OCI-LY3 (cell line): Measurements from ENCODE around the gene EPHB6.
A peak's percentile ranks its signal among the peaks of the same experiment; 100 is the strongest.

Source experiments
- H2AFZ ChIP-seq: fragments of 200-600, 300-600 bp; shearing (Covaris generic); 2 replicates; pipeline ENCODE4 v1.6.0; 2014; ENCODE audit warnings: antibody characterized with exemption, low read depth, low read length
- H3K27ac ChIP-seq: fragments of 200-600, 300-600 bp; sonication (generic); 2 replicates; pipeline ENCODE4 v1.5.1; 2014; ENCODE audit warnings: mild to moderate bottlenecking, low read length, moderate library complexity, mixed read lengths
- H3K27me3 ChIP-seq: fragments of 200-600, 300-600 bp; sonication (generic); 2 replicates; pipeline ENCODE4 v1.6.1; 2014; ENCODE audit warnings: low read depth, low read length, mixed read lengths
- H3K36me3 ChIP-seq: fragments of 200-600, 300-600 bp; sonication (generic); replicated peaks from 2 replicates; pipeline ENCODE3; 2014; ENCODE audit warnings: low read depth, low read length, mixed read lengths
- H3K4me1 ChIP-seq: fragments of 300-600, 200-600 bp; sonication (generic); 2 replicates; pipeline ENCODE4 v1.6.1; 2014; ENCODE audit warnings: low read length, mixed read lengths
- H3K4me2 ChIP-seq: fragments of 200-600, 300-600 bp; sonication (generic); 2 replicates; pipeline ENCODE4 v1.6.1; 2014; ENCODE audit warnings: low read length, mixed read lengths
- H3K4me3 ChIP-seq: fragments of 300-600, 200-600 bp; sonication (generic); 2 replicates; pipeline ENCODE4 v1.5.1; 2014; ENCODE audit warnings: antibody characterized with exemption, mild to moderate bottlenecking, low read length, moderate library complexity
- H3K79me2 ChIP-seq: fragments of 300-600, 200-600 bp; shearing (Covaris generic); 2 replicates; pipeline ENCODE4 v1.6.1; 2014; ENCODE audit warnings: mild to moderate bottlenecking, low read length, mixed read lengths
- H3K9ac ChIP-seq: fragments of 300-600, 200-600 bp; shearing (Covaris generic); 2 replicates; pipeline ENCODE4 v1.6.0; 2014; ENCODE audit warnings: mild to moderate bottlenecking, low read length, moderate library complexity
- H3K9me3 ChIP-seq: fragments of 200-600, 300-600 bp; shearing (Covaris generic); 2 replicates; pipeline ENCODE4 v1.6.1; 2014; ENCODE audit warnings: low read length, mixed read lengths; ENCODE audit not compliant: insufficient read depth
- H4K20me1 ChIP-seq: fragments of 200-600, 300-600 bp; sonication (generic); 2 replicates; pipeline ENCODE4 v1.6.1; 2016; ENCODE audit warnings: low read length, mixed read lengths; ENCODE audit not compliant: insufficient read depth
- EZH2phosphoT487 ChIP-seq: fragments of 200-600 bp; shearing (Covaris generic); IDR thresholded peaks from 2 replicates; pipeline ENCODE4 v1.6.1; 2018; ENCODE audit warnings: antibody characterized with exemption, mixed run types, low read depth
- TF ChIP-seq, protein P1 (sequence below): fragments of 200-600, 300-600 bp; sonication (generic); IDR thresholded peaks from 2 replicates; pipeline ENCODE4 v1.5.1; 2014; ENCODE audit warnings: antibody characterized with exemption, low read length, low read depth

Gene EPHB6

DNA sequence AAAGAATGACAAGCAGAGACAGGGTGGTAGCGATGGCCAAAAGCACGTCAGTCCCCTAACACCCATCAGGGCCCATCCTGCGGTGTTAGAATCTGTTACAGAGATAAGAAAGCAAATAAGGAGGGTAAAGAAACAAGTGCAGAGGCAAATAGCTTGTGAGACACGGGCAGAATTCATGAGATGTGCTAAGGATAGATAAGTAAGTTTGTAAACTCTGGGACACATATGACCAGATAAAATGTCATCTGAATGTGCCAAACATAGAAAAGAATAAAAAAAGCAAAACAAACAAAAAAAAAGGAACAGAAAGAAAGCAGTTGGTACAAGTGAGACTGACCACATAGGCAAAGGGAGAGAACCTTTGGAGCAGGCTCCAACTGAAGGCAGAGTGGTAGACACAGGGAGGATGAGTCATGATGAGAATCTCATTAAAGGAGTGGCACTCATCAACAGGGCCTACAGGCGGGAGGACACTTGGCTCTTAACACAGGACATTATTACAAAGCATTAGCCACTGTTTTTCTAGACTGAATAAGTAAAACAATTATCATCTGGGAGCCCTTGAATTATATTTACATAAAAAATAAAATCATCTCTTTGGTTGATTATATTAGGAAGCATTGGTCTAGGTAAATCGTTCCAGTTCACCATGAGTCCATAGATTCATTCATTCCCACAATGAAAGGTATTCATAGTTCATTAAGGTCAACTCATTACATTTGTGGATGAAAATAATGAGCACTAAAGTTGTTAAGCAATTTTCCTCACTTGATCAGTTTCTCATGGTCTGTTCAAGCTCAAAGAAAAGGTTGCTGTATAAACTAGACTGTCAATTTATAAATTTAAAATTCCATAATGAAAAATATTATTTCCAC, 21.5 kb upstream of the EPHB6 start:
- peaks cover 32% of the 10 kb centered on the region for H3K4me1 ChIP-seq
- H2AFZ ChIP-seq, result no peak overlapping the region
- no peak overlapping the region for H3K9ac ChIP-seq
- H3K4me2 ChIP-seq, result 0 out of 2 replicates have a peak overlapping the region, but pooled peaks have one; percentile 18
- no peaks in the 10 kb centered on the region for H3K36me3 ChIP-seq
- H3K4me3 ChIP-seq, result no peak overlapping the region
- H3K9me3 ChIP-seq, result no peaks in the 10 kb centered on the region
- TF ChIP-seq, protein P1, sequence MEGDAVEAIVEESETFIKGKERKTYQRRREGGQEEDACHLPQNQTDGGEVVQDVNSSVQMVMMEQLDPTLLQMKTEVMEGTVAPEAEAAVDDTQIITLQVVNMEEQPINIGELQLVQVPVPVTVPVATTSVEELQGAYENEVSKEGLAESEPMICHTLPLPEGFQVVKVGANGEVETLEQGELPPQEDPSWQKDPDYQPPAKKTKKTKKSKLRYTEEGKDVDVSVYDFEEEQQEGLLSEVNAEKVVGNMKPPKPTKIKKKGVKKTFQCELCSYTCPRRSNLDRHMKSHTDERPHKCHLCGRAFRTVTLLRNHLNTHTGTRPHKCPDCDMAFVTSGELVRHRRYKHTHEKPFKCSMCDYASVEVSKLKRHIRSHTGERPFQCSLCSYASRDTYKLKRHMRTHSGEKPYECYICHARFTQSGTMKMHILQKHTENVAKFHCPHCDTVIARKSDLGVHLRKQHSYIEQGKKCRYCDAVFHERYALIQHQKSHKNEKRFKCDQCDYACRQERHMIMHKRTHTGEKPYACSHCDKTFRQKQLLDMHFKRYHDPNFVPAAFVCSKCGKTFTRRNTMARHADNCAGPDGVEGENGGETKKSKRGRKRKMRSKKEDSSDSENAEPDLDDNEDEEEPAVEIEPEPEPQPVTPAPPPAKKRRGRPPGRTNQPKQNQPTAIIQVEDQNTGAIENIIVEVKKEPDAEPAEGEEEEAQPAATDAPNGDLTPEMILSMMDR, result no peak
- TF ChIP-seq EZH2phosphoT487, result no peak
- H4K20me1 ChIP-seq, result no peaks in the 10 kb centered on the region
- H3K27me3 ChIP-seq, result no peaks in the 10 kb centered on the region
- H3K79me2 ChIP-seq, result no peaks in the 10 kb centered on the region
- H3K27ac ChIP-seq, result no peak overlapping the region

DNA sequence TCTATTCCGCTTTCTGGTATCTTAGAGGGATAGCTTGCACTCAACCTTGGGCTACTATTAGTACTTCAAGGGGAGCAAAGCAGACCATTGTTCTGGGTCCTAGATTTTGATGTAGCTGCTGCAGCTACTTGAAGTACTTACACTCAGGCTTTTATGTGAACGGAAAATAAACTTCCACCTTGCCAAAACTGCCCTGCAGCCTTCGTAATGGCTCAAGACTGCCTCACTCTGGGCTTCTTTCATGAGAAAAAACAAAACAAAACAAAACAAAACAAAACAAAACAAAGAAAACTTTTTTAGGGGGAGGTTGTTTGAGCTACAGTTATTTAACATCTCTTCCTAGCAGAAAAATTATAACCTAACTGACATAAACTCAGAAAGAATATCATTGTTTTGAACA, 19.4 kb upstream of the EPHB6 start:
- H3K27me3 ChIP-seq, result no peaks in the 10 kb centered on the region
- no peak overlapping the region for H3K4me3 ChIP-seq
- no peak overlapping the region for H3K27ac ChIP-seq
- H3K79me2 ChIP-seq, result no peaks in the 10 kb centered on the region
- H3K9me3 ChIP-seq, result no peaks in the 10 kb centered on the region
- no peak overlapping the region for H3K4me2 ChIP-seq
- H3K9ac ChIP-seq, result no peak overlapping the region
- no peak for TF ChIP-seq EZH2phosphoT487
- TF ChIP-seq, protein P1, result no peak
- H3K4me1 ChIP-seq, result peaks cover 32% of the 10 kb centered on the region
- H3K36me3 ChIP-seq, result no peaks in the 10 kb centered on the region
- no peak overlapping the region for H2AFZ ChIP-seq
- no peaks in the 10 kb centered on the region for H4K20me1 ChIP-seq

DNA sequence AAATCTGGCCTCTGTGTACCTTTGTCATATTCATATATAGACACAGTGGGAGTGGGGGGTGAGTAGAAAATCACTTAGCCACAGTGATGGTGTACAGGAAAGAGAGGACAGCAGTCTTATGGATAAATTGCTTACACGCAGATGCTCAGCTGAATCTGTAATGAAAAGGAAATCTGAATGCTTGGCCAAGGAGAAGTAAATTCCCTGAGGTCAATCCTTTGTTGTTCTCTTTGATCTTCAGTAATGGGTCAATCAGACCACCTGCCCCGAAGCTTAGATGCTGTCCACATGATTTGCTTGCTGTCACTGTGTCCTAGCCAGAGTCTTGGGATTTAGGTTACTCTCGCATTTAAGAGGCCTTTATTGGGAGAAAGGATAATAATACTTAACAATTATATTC, 18.4 kb upstream of the EPHB6 start:
- Histone ChIP-seq H2AFZ (no peak overlapping the region), H3K27me3 (no peaks in the 10 kb centered on the region), H3K9ac (no peak overlapping the region)

More for the DNA sequence above, 18.4 kb upstream of the EPHB6 start:
- peaks cover 24% of the 10 kb centered on the region for H3K4me1 ChIP-seq
- no peaks in the 10 kb centered on the region for H3K79me2 ChIP-seq
- no peak overlapping the region for H3K4me3 ChIP-seq
- H3K27ac ChIP-seq, result no peak overlapping the region
- H3K9me3 ChIP-seq, result no peaks in the 10 kb centered on the region
- H3K36me3 ChIP-seq, result no peaks in the 10 kb centered on the region
- H3K4me2 ChIP-seq, result no peak overlapping the region
- H4K20me1 ChIP-seq, result no peaks in the 10 kb centered on the region
- no peak for TF ChIP-seq EZH2phosphoT487
- TF ChIP-seq, protein P1, result no peak
